GM12875 (cell line): ENCODE results near the gene CACNA2D1.

Experiments used
- H3K4me3 ChIP-seq: one replicate; pipeline ENCODE4 v1.5.1; 2011; ENCODE audit warnings: low read depth, low read length, control low read depth
- CTCF ChIP-seq: IDR thresholded peaks from 2 replicates; pipeline ENCODE4 v1.5.1; 2011; ENCODE audit warnings: low read depth, mild to moderate bottlenecking, control low read depth, inconsistent platforms, low read length, moderate library complexity, borderline replicate concordance; ENCODE audit not compliant: insufficient read depth

The CACNA2D1 gene

GRCh38 chr7:82230811-82231581, 212.6 kb downstream of the CACNA2D1 start:
- no peak for TF ChIP-seq CTCF
- no peak overlapping the region for H3K4me3 ChIP-seq

- no peak overlapping the region for H3K4me3 ChIP-seq
- no peak for TF ChIP-seq CTCF
Measured at GRCh38 chr7:82229164-82229563, 214.4 kb downstream of the CACNA2D1 start.

- H3K4me3 ChIP-seq = no peak overlapping the region
- no peak for TF ChIP-seq CTCF
Measured at GRCh38 chr7:82226191-82226590, 217.4 kb downstream of the CACNA2D1 start.

- no peak for TF ChIP-seq CTCF
- no peak overlapping the region for H3K4me3 ChIP-seq
Measured at GRCh38 chr7:82224529-82224928, 219.0 kb downstream of the CACNA2D1 start.

GRCh38 chr7:82223580-82223979, 220.0 kb downstream of the CACNA2D1 start:
- no peak for TF ChIP-seq CTCF
- no peak overlapping the region for H3K4me3 ChIP-seq

GRCh38 chr7:82221152-82221674, 222.4 kb downstream of the CACNA2D1 start:
- no peak overlapping the region for H3K4me3 ChIP-seq
- no peak for TF ChIP-seq CTCF

- no peak for TF ChIP-seq CTCF
- H3K4me3 ChIP-seq = no peak overlapping the region
Measured at GRCh38 chr7:82212466-82212865, 231.1 kb downstream of the CACNA2D1 start.
